Breast epithelium (tissue), 3 donors: ENCODE results near the gene TMEM19.

Experiments
- POLR2A ChIP-seq: fragments of 450-650 bp; IDR thresholded peaks from one replicate; pipeline ENCODE4 v1.6.1; 2016; ENCODE audit warnings: antibody characterized with exemption, mild to moderate bottlenecking, moderate library complexity
- POLR2AphosphoS5 ChIP-seq, 3 donors: sonication (generic); formaldehyde crosslinking; IDR thresholded peaks; one replicate each; pipeline ENCODE4 v1.6.1; 2017; ENCODE audit warnings: antibody characterized with exemption in 3 of 3
- TF ChIP-seq, protein P1 (sequence below), 3 donors: fragments of 450-650 bp; IDR thresholded peaks; one replicate each; pipeline ENCODE4 v1.5.1; 2016 to 2017; ENCODE audit warnings: antibody characterized with exemption in 3 of 3, mild to moderate bottlenecking in 3 of 3, moderate library complexity in 3 of 3

DNA sequence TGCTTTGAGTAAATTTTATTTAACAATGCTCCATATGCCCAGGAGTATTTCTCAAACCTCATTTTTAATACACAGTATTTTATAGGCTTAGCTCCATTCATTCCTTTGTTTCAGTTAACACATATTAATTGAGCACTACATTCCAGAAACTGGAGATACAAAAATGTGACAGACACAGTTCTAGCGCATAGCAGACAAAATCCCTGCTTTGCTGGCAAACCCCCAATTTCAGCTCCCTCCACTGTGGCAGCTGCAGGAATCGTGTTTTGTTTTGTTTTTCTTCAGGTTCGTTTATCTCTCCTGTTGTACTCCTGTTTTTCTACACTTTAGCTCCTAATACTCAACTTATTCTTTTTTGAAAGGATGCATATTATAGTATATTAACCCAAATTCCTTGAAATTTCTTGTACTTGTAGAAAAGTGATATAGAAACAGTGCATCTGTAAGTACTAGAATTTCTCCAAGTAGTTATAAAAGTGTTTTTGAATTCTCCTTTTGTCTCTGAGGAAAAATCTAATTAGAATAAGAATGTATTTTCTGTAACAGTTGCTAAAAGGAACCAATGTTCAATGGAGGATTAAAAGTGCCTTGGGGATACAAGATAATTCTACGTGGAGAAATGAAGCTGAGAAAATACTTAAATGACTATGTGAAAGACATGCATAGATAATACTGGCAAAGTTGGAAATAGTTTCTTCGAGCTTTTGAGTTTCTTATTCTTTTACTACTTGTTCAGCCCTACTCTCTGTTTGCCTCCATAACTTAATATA lies 62.4 kb downstream of the TMEM19 start:
- TF ChIP-seq, protein P1, sequence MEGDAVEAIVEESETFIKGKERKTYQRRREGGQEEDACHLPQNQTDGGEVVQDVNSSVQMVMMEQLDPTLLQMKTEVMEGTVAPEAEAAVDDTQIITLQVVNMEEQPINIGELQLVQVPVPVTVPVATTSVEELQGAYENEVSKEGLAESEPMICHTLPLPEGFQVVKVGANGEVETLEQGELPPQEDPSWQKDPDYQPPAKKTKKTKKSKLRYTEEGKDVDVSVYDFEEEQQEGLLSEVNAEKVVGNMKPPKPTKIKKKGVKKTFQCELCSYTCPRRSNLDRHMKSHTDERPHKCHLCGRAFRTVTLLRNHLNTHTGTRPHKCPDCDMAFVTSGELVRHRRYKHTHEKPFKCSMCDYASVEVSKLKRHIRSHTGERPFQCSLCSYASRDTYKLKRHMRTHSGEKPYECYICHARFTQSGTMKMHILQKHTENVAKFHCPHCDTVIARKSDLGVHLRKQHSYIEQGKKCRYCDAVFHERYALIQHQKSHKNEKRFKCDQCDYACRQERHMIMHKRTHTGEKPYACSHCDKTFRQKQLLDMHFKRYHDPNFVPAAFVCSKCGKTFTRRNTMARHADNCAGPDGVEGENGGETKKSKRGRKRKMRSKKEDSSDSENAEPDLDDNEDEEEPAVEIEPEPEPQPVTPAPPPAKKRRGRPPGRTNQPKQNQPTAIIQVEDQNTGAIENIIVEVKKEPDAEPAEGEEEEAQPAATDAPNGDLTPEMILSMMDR (IDR thresholded peaks at IDR 0.05) = no peak
- TF ChIP-seq POLR2A (no peak), POLR2AphosphoS5 (IDR thresholded peaks at IDR 0.05) (no peak)
